ENCODE data around the gene CYB561.

DNA sequence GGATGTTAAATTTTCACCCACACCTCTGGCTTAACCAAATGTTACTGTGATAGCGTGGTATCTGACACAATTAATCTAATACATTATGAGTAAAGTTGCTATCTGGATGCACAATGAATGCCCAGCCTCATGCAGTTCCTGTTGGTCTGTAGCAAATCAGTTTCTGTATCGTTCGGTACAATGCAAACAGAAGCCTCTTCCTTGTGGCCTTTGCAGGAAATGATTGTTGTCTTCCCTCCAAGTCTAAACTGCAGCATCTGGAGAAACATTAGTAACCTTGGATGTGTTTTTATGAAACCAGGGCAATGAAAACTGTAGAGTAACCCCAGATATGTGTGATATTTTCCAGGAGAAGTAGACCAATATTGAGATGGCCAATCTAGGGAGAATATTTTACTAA, 46.8 kb downstream of the CYB561 start:
- TF ChIP-seq, protein P1, sequence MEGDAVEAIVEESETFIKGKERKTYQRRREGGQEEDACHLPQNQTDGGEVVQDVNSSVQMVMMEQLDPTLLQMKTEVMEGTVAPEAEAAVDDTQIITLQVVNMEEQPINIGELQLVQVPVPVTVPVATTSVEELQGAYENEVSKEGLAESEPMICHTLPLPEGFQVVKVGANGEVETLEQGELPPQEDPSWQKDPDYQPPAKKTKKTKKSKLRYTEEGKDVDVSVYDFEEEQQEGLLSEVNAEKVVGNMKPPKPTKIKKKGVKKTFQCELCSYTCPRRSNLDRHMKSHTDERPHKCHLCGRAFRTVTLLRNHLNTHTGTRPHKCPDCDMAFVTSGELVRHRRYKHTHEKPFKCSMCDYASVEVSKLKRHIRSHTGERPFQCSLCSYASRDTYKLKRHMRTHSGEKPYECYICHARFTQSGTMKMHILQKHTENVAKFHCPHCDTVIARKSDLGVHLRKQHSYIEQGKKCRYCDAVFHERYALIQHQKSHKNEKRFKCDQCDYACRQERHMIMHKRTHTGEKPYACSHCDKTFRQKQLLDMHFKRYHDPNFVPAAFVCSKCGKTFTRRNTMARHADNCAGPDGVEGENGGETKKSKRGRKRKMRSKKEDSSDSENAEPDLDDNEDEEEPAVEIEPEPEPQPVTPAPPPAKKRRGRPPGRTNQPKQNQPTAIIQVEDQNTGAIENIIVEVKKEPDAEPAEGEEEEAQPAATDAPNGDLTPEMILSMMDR (IDR thresholded peaks at IDR 0.05) = no peak
- no peak for TF ChIP-seq EP300 (IDR thresholded peaks at IDR 0.05)

All from tibial nerve (tissue), 4 donors.